Fibroblast of lung (primary cell): Measurements from ENCODE around the gene IGFBP5. TPM values are rescaled to one million over a fixed set of nuclear protein-coding genes. Genes with fewer than 3 reads are reported as not detected.

ENCODE experiments used
- DNase-seq, 2 donors: peaks; one replicate each; pipeline versions ENCODE4 v3.0.0 to v3.0.0-alpha.2; 2010; ENCODE audit warnings: low read depth in 2 of 2
- H2AFZ ChIP-seq: 2 replicates; pipeline ENCODE4 v1.5.1; 2012; ENCODE audit warnings: low read length, control low read depth, inconsistent platforms
- H3K27ac ChIP-seq: 2 replicates; pipeline ENCODE4 v1.5.1; 2011; ENCODE audit warnings: low read length, control low read depth; ENCODE audit not compliant: insufficient read depth
- H3K27me3 ChIP-seq: 2 replicates; pipeline ENCODE4 v1.5.1; 2011; ENCODE audit warnings: mild to moderate bottlenecking, low read length; ENCODE audit not compliant: control insufficient read depth, insufficient read depth
- H3K36me3 ChIP-seq: 2 replicates; pipeline ENCODE4 v1.5.1; 2011; ENCODE audit warnings: low read length; ENCODE audit not compliant: control insufficient read depth, insufficient read depth
- H3K4me1 ChIP-seq: 2 replicates; pipeline ENCODE4 v1.5.1; 2011; ENCODE audit warnings: low read length; ENCODE audit not compliant: control insufficient read depth, insufficient read depth; ENCODE audit errors: extremely low read depth
- H3K4me2 ChIP-seq: 2 replicates; pipeline ENCODE4 v1.5.1; 2011; ENCODE audit warnings: low read length, control low read depth; ENCODE audit not compliant: insufficient read depth; ENCODE audit errors: extremely low read depth
- H3K4me3 ChIP-seq, 4 experiments: fragments of 200-600 bp in 1 of 4; sonication (generic) in 1 of 4; replicated peaks in 1 of 4; 2 replicates each; pipeline ENCODE4 v1.5.1; 2011 to 2016; ENCODE audit warnings: low read length in 4 of 4, low read depth in 3 of 4, mild to moderate bottlenecking in 3 of 4, control low read depth in 2 of 4, inconsistent platforms in 1 of 4, mixed read lengths in 1 of 4; ENCODE audit not compliant: insufficient read depth in 1 of 4; ENCODE audit errors: control extremely low read depth in 1 of 4
- H3K79me2 ChIP-seq: 2 replicates; pipeline ENCODE4 v1.5.1; 2012; ENCODE audit warnings: mild to moderate bottlenecking, low read length, inconsistent platforms; ENCODE audit not compliant: control insufficient read depth, insufficient read depth
- H3K9ac ChIP-seq: 2 replicates; pipeline ENCODE4 v1.5.1; 2011; ENCODE audit warnings: mild to moderate bottlenecking, low read length, control low read depth; ENCODE audit not compliant: insufficient read depth
- H3K9me3 ChIP-seq: 2 replicates; pipeline ENCODE4 v1.5.1; 2012; ENCODE audit warnings: low read depth, low read length; ENCODE audit not compliant: control insufficient read depth, insufficient read depth
- H4K20me1 ChIP-seq: 2 replicates; pipeline ENCODE4 v1.5.1; 2011; ENCODE audit warnings: low read length; ENCODE audit not compliant: control insufficient read depth, insufficient read depth; ENCODE audit errors: extremely low read depth
- CTCF ChIP-seq, 2 donors: IDR thresholded peaks in 1 of 2; conservative IDR thresholded peaks in 1 of 2; 1 replicate in 1 of 2; 2 replicates in 1 of 2; pipeline ENCODE4 v1.5.1; 2011 to 2012; ENCODE audit warnings: low read length in 2 of 2, control low read depth in 1 of 2, inconsistent platforms in 1 of 2, low read depth in 1 of 2, mild to moderate bottlenecking in 1 of 2
- EZH2 ChIP-seq: IDR thresholded peaks from 2 replicates; pipeline ENCODE4 v1.5.1; 2012; ENCODE audit warnings: low read length, control low read depth, mild to moderate bottlenecking; ENCODE audit errors: missing control alignments
- polyA plus RNA-seq, 2 donors: library from polyadenylated mRNA; depleted of rRNA in 1 of 2; stranded (reverse) in 1 of 2; unstranded in 1 of 2; fragments of >200 nt; gene quantifications; 2 replicates each; pipeline ENCODE4 v1.2.1, GENCODE V29; 2011 to 2012; ENCODE audit warnings: missing spikeins in 1 of 2
- total RNA-seq: library from RNA; depleted of rRNA; stranded (reverse); fragments of >200 nt; gene quantifications from 2 replicates; pipeline ENCODE4 v1.2.1, GENCODE V29; 2014

The IGFBP5 gene
- total and polyA plus RNA-seq, 2 donors (not counting 1 experiment from before 2014, with no cell fraction given), result 1,100 to 2,607 TPM

GRCh38 chr2:216735086-216735485 lies 39.7 kb upstream of the IGFBP5 start:
- Histone ChIP-seq H2AFZ (no peak overlapping the region), H3K79me2 (no peaks in the 10 kb centered on the region)

DNA sequence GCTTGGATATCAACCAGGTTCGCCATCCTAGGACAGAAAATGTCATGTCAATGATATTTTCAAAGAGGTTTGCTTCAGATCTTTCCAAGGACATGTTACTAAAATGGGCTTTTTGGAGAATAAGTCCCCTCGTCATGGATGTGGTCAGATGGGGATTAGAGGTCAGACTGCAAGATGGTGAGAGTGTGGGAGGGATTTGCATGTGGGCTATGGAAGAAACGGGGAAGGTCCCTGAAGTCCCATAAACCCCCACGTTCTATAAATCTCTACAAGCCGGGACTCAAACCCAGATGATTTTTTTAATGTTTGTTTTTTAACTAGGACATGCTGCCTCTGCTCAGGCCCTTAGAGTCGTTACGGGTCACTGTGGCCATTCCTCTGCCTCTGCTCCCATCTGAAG lies 37.7 kb upstream of the IGFBP5 start:
- H3K4me2 ChIP-seq, result no peak overlapping the region
- no peaks in the 10 kb centered on the region for H3K27me3 ChIP-seq
- H3K27ac ChIP-seq, result no peak overlapping the region
- peaks cover 2% of the 10 kb centered on the region for H3K4me1 ChIP-seq
- H3K9me3 ChIP-seq, result no peaks in the 10 kb centered on the region
- H3K9ac ChIP-seq, result no peak overlapping the region
- DNase-seq, result no peak
- H3K36me3 ChIP-seq, result no peaks in the 10 kb centered on the region
- H4K20me1 ChIP-seq, result no peaks in the 10 kb centered on the region
- H3K4me3 ChIP-seq, result no peak overlapping the region
- no peak for TF ChIP-seq EZH2
- TF ChIP-seq CTCF (conservative IDR thresholded peaks at IDR 0.05 in 1 of 2, IDR thresholded peaks at IDR 0.05 in 1 of 2; ENCODE audit: low read depth in 1 of 2, low read length in 2 of 2), result no peak
- no peak overlapping the region for H2AFZ ChIP-seq
- no peaks in the 10 kb centered on the region for H3K79me2 ChIP-seq

More at GRCh38 chr2:216735086-216735485, 39.7 kb upstream of the IGFBP5 start:
- no peaks in the 10 kb centered on the region for H3K27me3 ChIP-seq
- no peaks in the 10 kb centered on the region for H4K20me1 ChIP-seq
- no peak overlapping the region for H3K4me3 ChIP-seq
- no peaks in the 10 kb centered on the region for H3K9me3 ChIP-seq
- peaks cover 2% of the 10 kb centered on the region for H3K4me1 ChIP-seq
- DNase-seq, result peak in 1 of 2 donors; percentile 81
- TF ChIP-seq EZH2, result no peak
- TF ChIP-seq CTCF (conservative IDR thresholded peaks at IDR 0.05 in 1 of 2, IDR thresholded peaks at IDR 0.05 in 1 of 2; ENCODE audit: low read depth in 1 of 2, low read length in 2 of 2), result no peak
- no peak overlapping the region for H3K4me2 ChIP-seq
- no peak overlapping the region for H3K9ac ChIP-seq
- no peak overlapping the region for H3K27ac ChIP-seq
- no peaks in the 10 kb centered on the region for H3K36me3 ChIP-seq

- Histone ChIP-seq H4K20me1 (no peaks in the 10 kb centered on the region), H3K4me2 (no peak overlapping the region), H3K36me3 (no peaks in the 10 kb centered on the region), H3K79me2 (no peaks in the 10 kb centered on the region), H3K9ac (no peak overlapping the region), H2AFZ (no peak overlapping the region), H3K27ac (no peak overlapping the region), H3K9me3 (no peaks in the 10 kb centered on the region), H3K4me1 (peaks cover 2% of the 10 kb centered on the region), H3K27me3 (no peaks in the 10 kb centered on the region), H3K4me3 (no peak overlapping the region)
- no peak for DNase-seq
- no peak for TF ChIP-seq EZH2
- TF ChIP-seq CTCF (conservative IDR thresholded peaks at IDR 0.05 in 1 of 2, IDR thresholded peaks at IDR 0.05 in 1 of 2; ENCODE audit: low read depth in 1 of 2, low read length in 2 of 2), result no peak
These were observed 37.0 kb upstream of the IGFBP5 start for GRCh38 chr2:216732334-216732733.
